Measurements from ENCODE around the gene ULK4.
"Not testable (repeated sequence)": the region's sequence is repeated elsewhere in the genome, so short reads cannot be mapped to it uniquely, and the experiment has no call there.

ULK4 gene

DNA sequence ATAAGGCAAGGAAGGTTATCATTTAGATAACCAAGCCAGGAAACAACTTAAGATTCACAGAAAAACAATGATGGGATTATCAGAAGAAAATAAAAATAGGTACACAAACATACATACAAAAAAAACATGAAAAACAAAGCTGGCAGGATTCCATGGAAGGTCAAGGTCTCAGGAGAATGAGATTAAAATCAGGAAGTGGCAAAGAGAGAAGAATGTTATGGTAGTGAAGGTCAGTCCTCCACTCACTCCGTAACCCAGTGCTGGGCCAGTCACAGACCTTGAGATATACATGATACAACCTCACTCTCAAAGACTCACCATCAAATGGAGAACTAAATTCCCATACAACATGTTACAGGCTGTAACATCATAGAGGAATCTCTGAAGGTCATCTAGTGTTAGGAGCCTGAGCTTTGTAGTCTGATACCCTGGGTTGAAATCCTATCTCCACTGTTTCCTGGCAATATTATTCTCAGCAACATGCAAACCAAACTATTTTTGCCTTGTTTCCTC lies 668.7 kb downstream of the ULK4 start:
- no peaks in the 10 kb centered on the region for H3K9me3 ChIP-seq (ENCODE audit: control insufficient read depth in 5 of 5, low read length in 5 of 5)
- H3K9ac ChIP-seq (ENCODE audit: low read length in 5 of 5): no peak overlapping the region
- H3K27me3 ChIP-seq (ENCODE audit: control insufficient read depth in 5 of 5, insufficient read depth in 4 of 5, low read length in 5 of 5): no peaks in the 10 kb centered on the region

DNA sequence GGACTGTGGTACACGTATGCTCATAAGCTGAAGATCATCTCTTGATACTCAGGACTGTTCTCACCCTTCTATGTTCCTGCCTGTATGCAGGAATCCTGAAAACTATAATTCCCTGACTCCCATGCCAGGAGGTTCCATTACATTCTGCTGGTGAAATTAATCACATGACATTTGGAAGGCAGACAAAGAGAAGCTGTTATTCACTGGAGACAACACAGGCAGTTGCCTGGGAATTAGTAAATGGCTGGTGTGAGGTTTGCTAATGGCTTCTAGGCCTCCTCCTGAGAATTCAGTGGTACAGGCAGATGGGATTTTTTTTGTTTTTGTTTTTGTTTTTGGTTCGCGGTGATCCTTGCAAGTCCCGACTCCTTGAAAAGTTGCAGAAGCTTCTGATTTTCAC lies 671.2 kb downstream of the ULK4 start:
- H3K27me3 ChIP-seq (ENCODE audit: control insufficient read depth in 5 of 5, insufficient read depth in 4 of 5, low read length in 5 of 5): no peaks in the 10 kb centered on the region
- H3K4me1 ChIP-seq (ENCODE audit: control insufficient read depth in 5 of 5, insufficient read depth in 5 of 5, low read length in 5 of 5): no peaks in the 10 kb centered on the region
- no peak overlapping the region for H3K9ac ChIP-seq (ENCODE audit: low read length in 5 of 5)
- no peaks in the 10 kb centered on the region for H3K9me3 ChIP-seq (ENCODE audit: control insufficient read depth in 5 of 5, low read length in 5 of 5)
- no peak overlapping the region for H3K27ac ChIP-seq (ENCODE audit: low read depth, low read length)
- H3K4me3 ChIP-seq (ENCODE audit: low read depth in 1 of 5, low read length in 5 of 5): no peak overlapping the region
- H3K36me3 ChIP-seq (ENCODE audit: control insufficient read depth in 5 of 5, insufficient read depth in 5 of 5, low read length in 5 of 5): no peaks in the 10 kb centered on the region

More for the DNA sequence above, 668.7 kb downstream of the ULK4 start:
- no peaks in the 10 kb centered on the region for H3K36me3 ChIP-seq (ENCODE audit: control insufficient read depth in 5 of 5, insufficient read depth in 5 of 5, low read length in 5 of 5)
- no peak overlapping the region for H3K4me3 ChIP-seq (ENCODE audit: low read depth in 1 of 5, low read length in 5 of 5)
- no peaks in the 10 kb centered on the region for H3K4me1 ChIP-seq (ENCODE audit: control insufficient read depth in 5 of 5, insufficient read depth in 5 of 5, low read length in 5 of 5)
- no peak overlapping the region for H3K27ac ChIP-seq (ENCODE audit: low read depth, low read length)

DNA sequence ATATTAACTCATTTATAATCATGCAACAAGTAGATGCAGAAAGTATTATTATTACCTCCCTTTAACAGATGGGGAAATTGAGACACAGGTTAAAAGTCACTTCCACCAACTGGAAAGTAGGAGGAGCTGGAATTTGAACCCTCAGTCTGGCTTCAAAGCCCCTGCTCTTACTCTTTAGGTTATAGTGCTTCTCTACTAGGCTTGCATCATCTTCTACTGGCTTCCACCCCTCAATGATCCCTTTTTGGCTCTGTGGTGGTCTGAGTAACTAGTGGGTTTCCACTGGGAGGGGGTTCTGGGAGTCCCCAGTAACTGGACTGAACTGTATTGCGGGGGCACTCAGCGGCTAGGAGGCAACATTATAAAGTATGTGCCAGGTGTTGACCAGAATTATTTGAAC lies 671.6 kb downstream of the ULK4 start:
- Histone ChIP-seq H3K4me3 (ENCODE audit: low read depth in 1 of 5, low read length in 5 of 5) (no peak overlapping the region), H3K27ac (ENCODE audit: low read depth, low read length) (no peak overlapping the region), H3K4me1 (ENCODE audit: control insufficient read depth in 5 of 5, insufficient read depth in 5 of 5, low read length in 5 of 5) (no peaks in the 10 kb centered on the region), H3K9ac (ENCODE audit: low read length in 5 of 5) (no peak overlapping the region), H3K9me3 (ENCODE audit: control insufficient read depth in 5 of 5, low read length in 5 of 5) (no peaks in the 10 kb centered on the region), H3K27me3 (ENCODE audit: control insufficient read depth in 5 of 5, insufficient read depth in 4 of 5, low read length in 5 of 5) (no peaks in the 10 kb centered on the region), H3K36me3 (ENCODE audit: control insufficient read depth in 5 of 5, insufficient read depth in 5 of 5, low read length in 5 of 5) (no peaks in the 10 kb centered on the region)

DNA sequence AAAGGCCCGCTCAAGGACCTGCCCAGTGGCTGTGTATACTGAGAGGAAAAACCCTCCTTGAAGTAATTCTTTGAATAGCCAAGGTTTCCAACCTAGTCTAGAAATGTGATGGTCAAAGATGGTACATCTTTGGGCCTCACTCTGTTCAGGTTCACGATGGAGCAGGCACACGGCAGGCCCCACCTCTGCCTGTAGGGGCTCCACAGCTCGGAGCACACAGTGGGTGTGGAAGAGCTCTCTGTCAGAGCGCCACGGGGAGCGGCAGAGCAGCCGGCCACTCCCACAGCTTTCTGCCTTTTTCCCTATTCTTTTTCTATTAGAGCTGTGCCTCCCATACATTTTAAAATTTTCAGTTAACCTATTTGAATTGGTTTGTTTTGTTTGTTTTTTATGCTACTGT lies 673.1 kb downstream of the ULK4 start:
- Histone ChIP-seq H3K36me3 (ENCODE audit: control insufficient read depth in 5 of 5, insufficient read depth in 5 of 5, low read length in 5 of 5) (no peaks in the 10 kb centered on the region), H3K9me3 (ENCODE audit: control insufficient read depth in 5 of 5, low read length in 5 of 5) (no peaks in the 10 kb centered on the region), H3K4me1 (ENCODE audit: control insufficient read depth in 5 of 5, insufficient read depth in 5 of 5, low read length in 5 of 5) (no peaks in the 10 kb centered on the region)

DNA sequence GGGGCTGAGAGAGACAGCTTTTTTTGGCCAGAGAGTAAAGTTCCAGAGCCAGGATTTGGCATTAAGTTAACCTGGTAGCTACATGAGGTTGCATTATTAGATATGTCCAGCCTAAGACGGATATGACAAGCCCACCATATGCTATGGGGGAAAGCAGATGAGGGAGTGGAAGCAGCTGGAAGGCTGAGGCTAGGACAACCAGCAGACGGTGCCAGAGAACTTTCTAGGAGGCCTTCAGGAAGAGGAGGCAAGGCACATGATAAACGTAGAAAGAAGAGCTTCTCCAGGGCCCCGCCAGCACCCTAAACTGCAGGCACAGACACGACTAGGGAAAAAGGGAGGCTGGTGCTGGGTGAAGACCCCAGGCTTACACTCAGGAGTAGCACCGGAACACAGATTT lies 675.6 kb downstream of the ULK4 start:
- Histone ChIP-seq H3K27ac (ENCODE audit: low read depth, low read length) (no peak overlapping the region), H3K36me3 (ENCODE audit: control insufficient read depth in 5 of 5, insufficient read depth in 5 of 5, low read length in 5 of 5) (no peaks in the 10 kb centered on the region), H3K4me3 (ENCODE audit: low read depth in 1 of 5, low read length in 5 of 5) (no peak overlapping the region), H3K27me3 (ENCODE audit: control insufficient read depth in 5 of 5, insufficient read depth in 4 of 5, low read length in 5 of 5) (no peaks in the 10 kb centered on the region), H3K4me1 (ENCODE audit: control insufficient read depth in 5 of 5, insufficient read depth in 5 of 5, low read length in 5 of 5) (no peaks in the 10 kb centered on the region), H3K9ac (ENCODE audit: low read length in 5 of 5) (no peak overlapping the region), H3K9me3 (ENCODE audit: control insufficient read depth in 5 of 5, low read length in 5 of 5) (no peaks in the 10 kb centered on the region)

More for the DNA sequence above, 673.1 kb downstream of the ULK4 start:
- Histone ChIP-seq H3K9ac (ENCODE audit: low read length in 5 of 5) (no peak overlapping the region), H3K27ac (ENCODE audit: low read depth, low read length) (no peak overlapping the region), H3K4me3 (ENCODE audit: low read depth in 1 of 5, low read length in 5 of 5) (no peak overlapping the region), H3K27me3 (ENCODE audit: control insufficient read depth in 5 of 5, insufficient read depth in 4 of 5, low read length in 5 of 5) (no peaks in the 10 kb centered on the region)

DNA sequence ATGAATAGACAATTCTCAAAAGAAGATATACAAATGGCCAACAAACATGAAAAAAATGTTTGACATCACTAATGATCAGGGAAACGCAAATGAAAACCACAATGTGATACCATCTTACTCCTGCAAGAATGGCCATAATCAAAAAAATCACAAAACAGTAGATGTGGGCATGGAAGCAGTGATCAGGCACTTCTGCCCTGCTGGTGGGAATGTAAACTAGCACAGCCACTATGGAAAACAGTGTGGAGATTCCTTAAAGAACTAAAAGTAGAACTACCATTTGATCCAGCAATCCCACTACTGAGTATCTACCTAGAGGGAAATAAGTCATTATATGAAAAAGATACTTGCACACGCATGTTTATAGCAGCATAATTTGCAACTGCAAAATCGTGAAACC lies 677.0 kb downstream of the ULK4 start:
- H3K4me3 ChIP-seq (ENCODE audit: low read depth in 1 of 5, low read length in 5 of 5); H3K9me3 ChIP-seq (ENCODE audit: control insufficient read depth in 5 of 5, low read length in 5 of 5); H3K36me3 ChIP-seq (ENCODE audit: control insufficient read depth in 5 of 5, insufficient read depth in 5 of 5, low read length in 5 of 5): not testable (repeated sequence)

DNA sequence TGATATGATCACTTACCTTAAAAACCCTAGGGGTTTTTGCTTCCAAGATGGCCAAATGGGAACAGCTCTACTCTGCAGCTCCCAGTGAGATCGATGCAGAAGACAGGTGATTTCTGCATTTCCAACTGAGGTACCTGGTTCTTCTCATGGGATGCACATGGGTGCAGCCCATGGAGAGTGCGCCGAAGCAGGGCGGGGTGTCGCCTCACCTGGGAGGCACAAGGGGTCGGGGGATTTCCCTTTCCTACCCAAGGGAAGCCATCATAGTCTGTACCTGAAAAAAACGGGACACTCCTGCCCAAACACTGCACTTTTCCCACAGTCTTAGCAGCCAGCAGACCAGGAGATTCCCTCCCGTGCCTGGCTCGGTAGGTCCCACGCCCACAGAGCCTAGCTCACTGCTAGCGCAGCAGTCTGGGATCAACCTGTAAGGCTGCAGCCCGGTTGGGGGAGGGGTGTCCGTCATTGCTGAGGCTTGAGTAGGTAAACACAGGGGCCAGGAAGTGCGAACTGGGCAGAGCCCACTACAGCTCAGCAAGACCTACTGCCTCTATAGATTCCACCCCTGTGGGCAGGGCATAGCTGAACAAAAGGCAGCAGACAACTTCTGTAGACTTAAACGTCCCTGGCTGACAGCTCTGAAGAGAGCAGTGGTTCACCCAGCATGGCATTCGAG lies 684.0 kb downstream of the ULK4 start:
- peaks cover 0 to 2% (median 0%) of the 10 kb centered on the region in 5 donors for H3K36me3 ChIP-seq (ENCODE audit: control insufficient read depth in 5 of 5, insufficient read depth in 5 of 5, low read length in 5 of 5)
- H3K27me3 ChIP-seq (ENCODE audit: control insufficient read depth in 5 of 5, insufficient read depth in 4 of 5, low read length in 5 of 5): no peaks in the 10 kb centered on the region
- peaks cover 0 to 3% (median 0%) of the 10 kb centered on the region in 5 donors for H3K9me3 ChIP-seq (ENCODE audit: control insufficient read depth in 5 of 5, low read length in 5 of 5)
- H3K4me3 ChIP-seq (ENCODE audit: low read depth in 1 of 5, low read length in 5 of 5): no peak overlapping the region
- H3K9ac ChIP-seq (ENCODE audit: low read length in 5 of 5): no peak overlapping the region
- H3K4me1 ChIP-seq (ENCODE audit: control insufficient read depth in 5 of 5, insufficient read depth in 5 of 5, low read length in 5 of 5): peaks cover 0 to 6% (median 0%) of the 10 kb centered on the region in 5 donors
- no peak overlapping the region for H3K27ac ChIP-seq (ENCODE audit: low read depth, low read length)

More for the DNA sequence above, 677.0 kb downstream of the ULK4 start:
- H3K9ac ChIP-seq (ENCODE audit: low read length in 5 of 5); H3K27ac ChIP-seq (ENCODE audit: low read depth, low read length); H3K27me3 ChIP-seq (ENCODE audit: control insufficient read depth in 5 of 5, insufficient read depth in 4 of 5, low read length in 5 of 5); H3K4me1 ChIP-seq (ENCODE audit: control insufficient read depth in 5 of 5, insufficient read depth in 5 of 5, low read length in 5 of 5): not testable (repeated sequence)

DNA sequence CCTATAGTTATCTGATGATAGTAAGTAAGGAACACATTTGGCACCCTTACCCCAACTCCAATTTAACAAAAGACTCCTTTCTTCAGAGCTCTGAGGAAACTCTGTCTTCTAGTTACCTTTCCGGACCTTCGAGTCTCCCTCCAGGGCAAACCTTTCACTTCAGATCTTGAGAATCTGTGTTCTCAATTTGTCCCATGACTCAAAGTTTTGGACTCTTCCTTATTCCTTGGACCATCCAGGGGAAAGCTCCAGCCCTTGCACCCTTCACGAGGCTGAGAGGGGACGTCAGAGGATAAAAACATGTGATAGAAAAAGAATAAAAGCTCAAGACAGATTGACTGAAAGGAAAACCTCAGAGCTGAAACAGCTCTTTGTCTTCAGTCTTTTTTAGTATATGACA lies 685.7 kb downstream of the ULK4 start:
- Histone ChIP-seq H3K9me3 (ENCODE audit: control insufficient read depth in 5 of 5, low read length in 5 of 5) (peaks cover 0 to 7% (median 0%) of the 10 kb centered on the region in 5 donors), H3K27ac (ENCODE audit: low read depth, low read length) (no peak overlapping the region), H3K9ac (ENCODE audit: low read length in 5 of 5) (no peak overlapping the region), H3K4me3 (ENCODE audit: low read depth in 1 of 5, low read length in 5 of 5) (no peak overlapping the region), H3K27me3 (ENCODE audit: control insufficient read depth in 5 of 5, insufficient read depth in 4 of 5, low read length in 5 of 5) (no peaks in the 10 kb centered on the region), H3K4me1 (ENCODE audit: control insufficient read depth in 5 of 5, insufficient read depth in 5 of 5, low read length in 5 of 5) (peaks cover 0 to 6% (median 0%) of the 10 kb centered on the region in 5 donors), H3K36me3 (ENCODE audit: control insufficient read depth in 5 of 5, insufficient read depth in 5 of 5, low read length in 5 of 5) (peaks cover 0 to 2% (median 0%) of the 10 kb centered on the region in 5 donors)

DNA sequence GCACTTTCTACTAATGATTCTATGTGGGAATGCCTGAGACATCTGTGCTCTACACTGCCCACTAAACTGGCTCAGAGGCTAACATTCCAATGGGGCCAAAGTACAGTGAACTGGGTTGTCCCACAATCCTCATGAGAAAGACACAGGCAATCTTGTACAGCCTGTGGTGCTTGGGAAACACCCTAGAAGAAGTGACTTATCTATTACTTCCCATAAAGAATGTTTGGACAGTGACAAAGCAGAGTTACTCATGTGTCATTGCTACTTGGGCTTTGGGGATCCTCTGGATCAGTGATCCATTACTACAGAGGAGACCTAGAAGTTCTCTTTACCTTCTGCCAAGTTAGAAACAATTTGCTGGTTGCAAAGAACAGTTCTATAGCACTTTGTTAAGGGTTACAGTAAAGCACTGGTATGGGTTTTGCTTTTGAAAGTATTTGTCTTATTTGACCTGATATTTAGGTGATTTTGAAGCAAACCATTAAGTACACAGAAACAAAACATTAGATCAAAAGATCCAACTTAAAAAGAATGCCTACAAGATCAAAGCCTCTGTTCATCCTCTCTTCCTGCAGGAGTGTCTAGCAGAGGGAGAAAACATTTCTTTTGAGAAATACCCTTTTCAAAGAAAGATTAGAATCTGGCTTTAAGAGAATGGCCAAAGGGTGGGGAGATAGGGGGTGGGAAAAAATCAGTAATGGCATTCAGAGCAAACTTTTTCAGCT lies 686.8 kb downstream of the ULK4 start:
- H3K36me3 ChIP-seq (ENCODE audit: control insufficient read depth in 5 of 5, insufficient read depth in 5 of 5, low read length in 5 of 5): peaks cover 0 to 2% (median 0%) of the 10 kb centered on the region in 5 donors
- peaks cover 0 to 6% (median 0%) of the 10 kb centered on the region in 5 donors for H3K4me1 ChIP-seq (ENCODE audit: control insufficient read depth in 5 of 5, insufficient read depth in 5 of 5, low read length in 5 of 5)
- H3K9ac ChIP-seq (ENCODE audit: low read length in 5 of 5): no peak overlapping the region
- no peak overlapping the region for H3K4me3 ChIP-seq (ENCODE audit: low read depth in 1 of 5, low read length in 5 of 5)
- no peak overlapping the region for H3K27ac ChIP-seq (ENCODE audit: low read depth, low read length)
- peaks cover 0 to 7% (median 0%) of the 10 kb centered on the region in 5 donors for H3K9me3 ChIP-seq (ENCODE audit: control insufficient read depth in 5 of 5, low read length in 5 of 5)
- no peaks in the 10 kb centered on the region for H3K27me3 ChIP-seq (ENCODE audit: control insufficient read depth in 5 of 5, insufficient read depth in 4 of 5, low read length in 5 of 5)

DNA sequence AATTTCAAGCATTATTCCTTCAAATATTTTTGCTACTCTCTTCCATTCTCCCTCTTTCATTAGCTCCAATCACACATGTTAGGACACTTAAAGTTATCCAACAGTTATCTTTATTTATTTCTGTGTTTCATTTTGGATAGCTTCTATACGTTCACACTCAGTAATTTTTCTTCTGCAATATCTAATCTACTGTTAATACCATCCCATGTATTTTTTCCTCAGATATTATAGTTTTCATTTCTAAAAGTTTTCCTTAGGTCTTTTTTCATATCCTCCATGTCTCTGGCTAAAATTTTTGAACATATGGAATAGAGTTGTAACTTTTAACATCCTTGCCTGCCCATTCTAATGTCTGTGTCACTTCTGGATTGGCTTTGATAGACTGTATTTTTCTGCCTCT lies 689.2 kb downstream of the ULK4 start:
- Histone ChIP-seq H3K4me3 (ENCODE audit: low read depth in 1 of 5, low read length in 5 of 5) (no peak overlapping the region), H3K27ac (ENCODE audit: low read depth, low read length) (no peak overlapping the region), H3K9me3 (ENCODE audit: control insufficient read depth in 5 of 5, low read length in 5 of 5) (peaks cover 0 to 7% (median 0%) of the 10 kb centered on the region in 5 donors), H3K9ac (ENCODE audit: low read length in 5 of 5) (no peak overlapping the region), H3K27me3 (ENCODE audit: control insufficient read depth in 5 of 5, insufficient read depth in 4 of 5, low read length in 5 of 5) (no peaks in the 10 kb centered on the region), H3K36me3 (ENCODE audit: control insufficient read depth in 5 of 5, insufficient read depth in 5 of 5, low read length in 5 of 5) (peaks cover 0 to 2% (median 0%) of the 10 kb centered on the region in 5 donors), H3K4me1 (ENCODE audit: control insufficient read depth in 5 of 5, insufficient read depth in 5 of 5, low read length in 5 of 5) (peaks cover 0 to 6% (median 0%) of the 10 kb centered on the region in 5 donors)
